ENCODE data around the gene LYSET. TPM values are rescaled to one million over a fixed set of nuclear protein-coding genes. Genes with fewer than 3 reads are reported as not detected.
"Not testable (repeated sequence)": the region's sequence is repeated elsewhere in the genome, so short reads cannot be mapped to it uniquely, and the experiment has no call there.

Gene LYSET
- total RNA-seq, 1 donor from 2014 or later: 21.7 TPM

GRCh38 chr14:93163564-93163963 lies 21.6 kb upstream of the LYSET start:
- no peak overlapping the region for H3K27ac Mint-ChIP-seq
- DNase-seq (ENCODE audit: extremely low spot score, unreplicated experiment): no peak
- H3K9me3 Mint-ChIP-seq: no peaks in the 10 kb centered on the region

DNA sequence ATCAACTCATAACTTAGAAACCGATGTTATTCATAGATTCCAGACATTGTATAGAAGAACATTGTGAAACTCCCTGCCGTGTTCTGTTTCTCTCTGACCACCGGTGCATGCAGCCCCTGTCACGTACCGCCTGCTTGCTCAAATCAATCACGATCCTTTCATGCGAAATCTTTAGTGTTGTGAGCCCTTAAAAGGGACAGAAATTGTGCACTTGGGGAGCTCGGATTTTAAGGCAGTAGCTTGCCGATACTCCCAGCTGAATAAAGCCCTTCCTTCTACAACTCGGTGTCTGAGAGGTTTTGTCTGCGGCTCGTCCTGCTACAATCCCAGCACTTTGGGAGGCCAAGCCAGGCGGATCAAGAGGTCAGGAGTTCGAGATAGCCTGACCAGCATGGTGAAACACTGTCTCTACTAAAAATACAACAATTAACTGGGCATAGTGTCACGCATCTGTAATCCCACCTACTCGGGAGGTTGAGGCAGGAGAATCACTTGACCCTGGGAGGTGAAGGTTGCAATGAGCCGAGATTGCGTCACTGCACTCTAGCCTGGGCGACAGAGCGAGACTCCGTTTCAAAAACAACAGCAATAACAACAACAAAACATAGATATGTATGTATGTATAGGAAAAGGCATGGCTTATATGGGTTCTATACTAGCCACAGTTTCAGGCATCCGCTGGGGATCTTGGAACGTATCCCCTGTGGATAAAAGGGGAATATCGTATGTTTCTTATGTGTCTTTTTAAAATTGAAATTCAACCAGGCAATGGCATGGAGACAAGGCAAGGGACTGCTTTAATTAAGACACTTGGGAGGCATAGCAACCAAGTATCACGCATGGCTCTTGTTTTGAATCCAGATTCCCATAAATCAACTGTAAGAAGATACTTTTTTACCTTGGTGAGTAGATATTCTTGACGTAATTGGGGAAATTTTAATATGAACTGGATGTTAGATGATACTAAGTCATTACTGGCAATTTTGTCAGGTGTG lies 19.5 kb upstream of the LYSET start:
- not testable (repeated sequence) for H3K36me3 Mint-ChIP-seq; H3K9me3 Mint-ChIP-seq; H3K4me1 Mint-ChIP-seq (ENCODE audit: unreplicated experiment); DNase-seq (ENCODE audit: extremely low spot score, unreplicated experiment); H3K27ac Mint-ChIP-seq; H3K27me3 Mint-ChIP-seq; H3K4me3 Mint-ChIP-seq

More at GRCh38 chr14:93163564-93163963, 21.6 kb upstream of the LYSET start:
- TF ChIP-seq CTCF (conservative IDR thresholded peaks at IDR 0.05): no peak
- H3K36me3 Mint-ChIP-seq: no peaks in the 10 kb centered on the region
- no peak overlapping the region for H3K4me3 Mint-ChIP-seq
- H3K4me1 Mint-ChIP-seq (ENCODE audit: unreplicated experiment): no peaks in the 10 kb centered on the region
- no peaks in the 10 kb centered on the region for H3K27me3 Mint-ChIP-seq

GRCh38 chr14:93168610-93169009 lies 16.5 kb upstream of the LYSET start:
- not testable (repeated sequence) for H3K27me3 Mint-ChIP-seq; H3K27ac Mint-ChIP-seq; DNase-seq (ENCODE audit: extremely low spot score, unreplicated experiment); H3K36me3 Mint-ChIP-seq; H3K4me1 Mint-ChIP-seq (ENCODE audit: unreplicated experiment); H3K4me3 Mint-ChIP-seq; H3K9me3 Mint-ChIP-seq

DNA sequence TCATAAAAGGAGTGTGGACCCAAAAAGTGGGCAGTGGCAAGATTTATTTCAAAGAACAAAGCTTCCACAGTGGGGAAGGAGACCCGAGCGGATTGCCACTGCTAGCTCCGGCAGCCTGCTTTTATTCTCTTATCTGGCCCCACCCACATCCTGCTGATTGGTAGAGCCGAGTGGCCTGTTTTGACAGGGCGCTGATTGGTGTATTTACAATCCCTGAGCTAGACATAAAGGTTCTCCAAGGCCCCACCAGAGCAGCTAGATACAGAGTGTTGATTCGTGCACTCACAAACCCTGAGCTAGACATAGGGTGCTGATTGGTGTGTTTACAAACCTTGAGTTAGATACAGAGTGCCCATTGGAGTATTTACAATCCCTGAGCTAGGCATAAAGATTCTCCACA lies 15.5 kb upstream of the LYSET start:
- H3K27me3 Mint-ChIP-seq; H3K4me1 Mint-ChIP-seq (ENCODE audit: unreplicated experiment); DNase-seq (ENCODE audit: extremely low spot score, unreplicated experiment); H3K4me3 Mint-ChIP-seq; H3K27ac Mint-ChIP-seq; H3K9me3 Mint-ChIP-seq; H3K36me3 Mint-ChIP-seq: not testable (repeated sequence)

- not testable (repeated sequence) for H3K9me3 Mint-ChIP-seq; H3K36me3 Mint-ChIP-seq; H3K4me1 Mint-ChIP-seq (ENCODE audit: unreplicated experiment); H3K4me3 Mint-ChIP-seq; H3K27me3 Mint-ChIP-seq; H3K27ac Mint-ChIP-seq; DNase-seq (ENCODE audit: extremely low spot score, unreplicated experiment)
Observed at GRCh38 chr14:93170141-93170540, 15.0 kb upstream of the LYSET start.

DNA sequence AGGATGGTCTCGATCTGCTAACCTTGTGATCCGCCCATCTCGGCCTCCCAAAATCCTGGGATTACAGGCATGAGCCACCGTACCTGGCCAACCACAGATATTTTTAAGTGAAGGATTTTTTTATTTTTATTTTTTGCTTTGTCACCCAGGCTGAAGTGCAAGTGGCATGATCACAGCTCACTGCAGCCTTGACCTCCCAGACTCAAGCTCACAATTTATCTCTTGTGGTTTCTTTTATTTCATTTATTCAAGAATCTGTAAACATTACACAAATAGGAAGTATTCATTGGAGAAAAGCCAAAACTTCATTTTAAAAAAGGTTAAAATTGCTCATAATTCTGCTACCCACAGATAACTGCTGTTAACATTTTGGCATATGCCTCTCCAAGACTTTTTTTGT lies 13.7 kb upstream of the LYSET start:
- Mint-ChIP-seq H3K36me3 (no peaks in the 10 kb centered on the region), H3K9me3 (no peaks in the 10 kb centered on the region)

GRCh38 chr14:93173943-93174395 lies 11.1 kb upstream of the LYSET start:
- Mint-ChIP-seq H3K27ac (no peak overlapping the region), H3K4me1 (ENCODE audit: unreplicated experiment) (peaks cover 8% of the 10 kb centered on the region), H3K27me3 (no peaks in the 10 kb centered on the region)

More for the DNA sequence above, 13.7 kb upstream of the LYSET start:
- no peak for DNase-seq (ENCODE audit: extremely low spot score, unreplicated experiment)
- H3K4me3 Mint-ChIP-seq: no peak overlapping the region
- no peak for TF ChIP-seq CTCF (conservative IDR thresholded peaks at IDR 0.05)
- H3K4me1 Mint-ChIP-seq (ENCODE audit: unreplicated experiment): peaks cover 4% of the 10 kb centered on the region
- H3K27me3 Mint-ChIP-seq: no peaks in the 10 kb centered on the region
- no peak overlapping the region for H3K27ac Mint-ChIP-seq

DNA sequence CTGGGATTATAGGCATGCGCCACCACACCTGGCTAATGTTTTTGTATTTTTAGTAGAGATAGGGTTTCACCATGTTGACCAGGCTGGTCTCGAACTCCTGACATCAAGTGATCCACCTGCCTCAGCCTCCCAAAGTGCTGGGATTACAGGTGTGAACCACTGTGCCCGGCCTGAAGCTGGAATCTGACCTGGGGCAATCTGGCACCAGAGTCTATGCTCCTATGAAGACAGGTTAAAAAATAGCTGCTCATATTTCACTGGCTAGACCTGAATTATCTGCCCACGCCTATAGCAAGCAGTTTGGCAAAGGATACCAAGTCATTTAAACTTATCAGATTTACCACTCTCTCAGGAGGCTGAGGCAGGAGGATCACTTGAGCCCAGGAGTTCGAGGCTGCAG lies 10.4 kb upstream of the LYSET start:
- not testable (repeated sequence) for H3K4me3 Mint-ChIP-seq; H3K36me3 Mint-ChIP-seq; H3K27me3 Mint-ChIP-seq; DNase-seq (ENCODE audit: extremely low spot score, unreplicated experiment); H3K4me1 Mint-ChIP-seq (ENCODE audit: unreplicated experiment); H3K27ac Mint-ChIP-seq; H3K9me3 Mint-ChIP-seq

More at GRCh38 chr14:93173943-93174395, 11.1 kb upstream of the LYSET start:
- no peak overlapping the region for H3K4me3 Mint-ChIP-seq
- H3K36me3 Mint-ChIP-seq: no peaks in the 10 kb centered on the region
- no peaks in the 10 kb centered on the region for H3K9me3 Mint-ChIP-seq
- no peak for TF ChIP-seq CTCF (conservative IDR thresholded peaks at IDR 0.05)
- DNase-seq (ENCODE audit: extremely low spot score, unreplicated experiment): no peak

Measured in type B pancreatic cell (in vitro differentiated cells).